Activated naive CD4-positive, alpha-beta T cell treated with anti-CD3 and anti-CD28 coated beads, Interleukin-2, amount 50 U/mL, for 16 hours (primary cell): ENCODE measurements around the gene RBM19.
"Not testable (repeated sequence)": the region's sequence is repeated elsewhere in the genome, so short reads cannot be mapped to it uniquely, and the experiment has no call there.

Experiments used
- DNase-seq: peaks from one replicate; pipeline ENCODE4 v3.0.0-alpha.2; 2020

RBM19 gene

GRCh38 chr12:113825705-113826104 lies 140.4 kb downstream of the RBM19 start:
- DNase-seq: no peak

- DNase-seq: no peak
These were observed 142.3 kb downstream of the RBM19 start for GRCh38 chr12:113823816-113824215.

GRCh38 chr12:113823016-113823415 lies 143.1 kb downstream of the RBM19 start:
- DNase-seq: no peak

GRCh38 chr12:113820842-113821241 lies 145.3 kb downstream of the RBM19 start:
- no peak for DNase-seq

DNA sequence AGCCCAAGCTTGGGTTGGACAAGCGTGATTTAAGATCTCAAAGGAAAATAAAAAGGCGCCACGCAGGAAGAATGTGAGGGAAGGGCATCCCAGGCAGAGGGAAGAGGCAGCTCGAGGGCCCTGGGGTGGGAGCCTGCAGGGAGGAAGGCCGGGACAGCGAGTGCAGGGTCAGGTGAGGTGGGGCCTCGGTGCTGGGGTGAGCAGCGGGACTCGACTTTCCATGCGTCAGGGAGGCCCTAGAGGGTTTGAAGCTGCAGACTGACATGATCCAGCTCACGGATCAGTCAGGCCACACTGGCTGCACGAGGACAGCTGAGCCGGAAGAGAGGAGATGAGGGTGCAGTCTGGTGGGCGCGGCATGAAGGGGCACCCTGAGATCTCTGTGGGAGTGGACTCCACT lies 145.8 kb downstream of the RBM19 start:
- no peak for DNase-seq

GRCh38 chr12:113819495-113819894 lies 146.6 kb downstream of the RBM19 start:
- no peak for DNase-seq

- no peak for DNase-seq
These were observed 147.3 kb downstream of the RBM19 start for GRCh38 chr12:113818833-113819232.

- no peak for DNase-seq
These were observed 147.8 kb downstream of the RBM19 start for GRCh38 chr12:113818283-113818682.

GRCh38 chr12:113816866-113817265 lies 149.3 kb downstream of the RBM19 start:
- DNase-seq: no peak

GRCh38 chr12:113815031-113815430 lies 151.1 kb downstream of the RBM19 start:
- DNase-seq: no peak

DNA sequence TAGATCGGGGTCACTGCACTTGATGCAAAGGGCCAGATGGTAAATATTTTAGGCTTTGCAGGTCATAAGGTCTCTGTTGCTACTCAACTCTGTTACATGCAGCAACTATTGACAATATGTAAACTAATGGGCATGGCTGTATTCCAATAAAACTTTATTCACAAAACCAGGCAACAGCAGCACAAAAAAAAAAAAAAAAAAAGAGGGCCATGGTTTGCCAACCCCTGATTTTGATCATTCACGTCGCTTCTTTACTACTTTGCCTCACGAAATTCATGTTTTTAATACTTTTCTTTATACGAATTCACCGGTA lies 152.9 kb downstream of the RBM19 start:
- DNase-seq: no peak

- no peak for DNase-seq
These were observed 153.5 kb downstream of the RBM19 start for GRCh38 chr12:113812411-113813228.

DNA sequence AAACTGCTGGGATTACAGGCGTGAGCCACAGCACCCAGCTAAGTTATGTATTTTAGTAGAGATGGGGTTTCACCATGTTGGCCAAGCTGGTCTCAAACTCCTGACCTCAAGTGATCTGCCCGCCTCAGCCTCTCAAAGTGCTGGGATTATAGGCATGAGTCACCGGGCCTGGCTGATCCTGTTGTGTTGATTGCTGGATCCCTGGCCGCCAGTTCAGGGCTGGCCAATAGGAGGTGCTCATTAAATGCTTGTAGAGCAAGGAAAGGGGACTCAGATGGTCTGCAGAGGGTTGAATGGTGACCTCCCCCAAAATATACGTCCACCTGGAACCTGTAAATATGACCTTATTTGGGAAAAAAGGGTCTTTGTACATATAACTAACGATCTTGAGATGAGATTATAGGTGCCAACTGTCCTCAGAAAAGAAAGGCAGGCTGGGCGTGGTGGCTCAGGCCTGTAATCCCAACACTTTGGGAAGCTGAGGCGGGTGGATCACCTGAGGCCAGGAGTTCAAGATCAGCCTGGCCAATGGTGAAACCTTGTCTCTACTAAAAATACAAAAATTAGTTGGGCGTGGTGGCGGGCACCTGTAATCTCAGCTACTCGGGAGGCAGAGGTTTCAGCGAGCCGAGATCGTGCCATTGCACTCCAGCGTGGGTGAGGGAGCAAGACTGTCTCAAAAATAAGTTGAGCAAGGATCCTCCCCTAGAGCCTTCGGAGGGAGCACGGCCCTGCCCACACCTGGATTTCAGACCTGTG lies 156.5 kb downstream of the RBM19 start:
- not testable (repeated sequence) for DNase-seq

- DNase-seq: no peak
These were observed 157.8 kb downstream of the RBM19 start for GRCh38 chr12:113808095-113808951.

DNA sequence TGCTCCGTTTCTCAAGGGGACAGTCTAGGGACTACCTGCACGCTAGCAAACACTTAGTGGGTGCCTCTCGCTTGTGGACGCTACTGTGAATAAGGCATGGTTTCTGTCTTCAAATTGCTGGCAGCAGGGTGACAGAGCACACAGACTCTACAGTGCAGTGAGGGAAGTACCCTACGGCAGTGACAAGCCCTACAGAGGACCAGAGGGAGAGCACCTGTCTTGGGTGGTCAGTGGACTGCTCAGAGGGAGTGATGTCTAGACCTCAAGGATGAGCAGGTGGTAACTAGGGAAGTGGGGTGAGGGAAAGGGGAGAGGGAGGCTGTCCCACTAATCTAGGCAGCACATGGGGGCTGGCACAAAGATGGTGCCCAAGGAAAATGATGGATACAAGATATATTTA lies 160.5 kb downstream of the RBM19 start:
- no peak for DNase-seq

GRCh38 chr12:113804961-113805600 lies 161.0 kb downstream of the RBM19 start:
- no peak for DNase-seq

- no peak for DNase-seq
These were observed 162.4 kb downstream of the RBM19 start for GRCh38 chr12:113803759-113804140.

DNA sequence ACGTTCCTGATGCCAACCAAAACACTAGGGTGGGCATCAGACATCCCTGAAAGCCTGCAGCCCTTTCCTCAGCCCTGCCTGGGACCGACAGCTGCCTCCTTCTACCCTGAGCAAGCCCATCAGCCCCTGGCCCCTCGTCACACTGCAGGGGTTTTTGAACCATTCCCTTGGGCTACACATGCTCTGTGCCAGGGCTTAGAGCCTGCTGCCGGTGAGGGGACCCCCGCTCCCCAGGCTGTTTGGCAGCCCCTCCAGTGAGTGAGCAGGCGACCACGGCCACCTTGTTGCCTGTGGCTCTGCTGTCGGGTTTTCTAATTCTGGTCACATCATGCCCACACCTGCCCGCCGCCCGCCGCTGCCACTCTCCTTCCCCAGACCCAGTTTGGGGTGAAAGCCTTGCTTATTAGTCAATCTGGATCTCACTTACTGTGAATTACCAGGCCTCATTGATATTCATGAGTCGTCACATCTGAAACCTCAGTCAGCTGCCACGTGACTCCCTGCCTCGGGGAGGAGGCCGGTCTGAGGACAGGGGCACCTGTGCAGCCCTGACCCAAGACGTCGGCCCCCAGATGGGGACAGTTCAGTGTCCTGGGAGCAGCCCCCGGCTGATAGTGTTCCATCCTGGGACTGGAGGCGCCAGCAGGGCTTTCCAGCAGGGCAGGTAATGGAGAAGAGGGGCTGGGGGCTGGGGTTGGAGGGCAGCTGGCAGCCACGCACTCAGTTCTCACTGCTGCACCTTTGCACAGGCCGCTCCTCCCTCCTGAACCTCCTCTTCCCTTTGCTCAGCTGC lies 163.0 kb downstream of the RBM19 start:
- no peak for DNase-seq

DNA sequence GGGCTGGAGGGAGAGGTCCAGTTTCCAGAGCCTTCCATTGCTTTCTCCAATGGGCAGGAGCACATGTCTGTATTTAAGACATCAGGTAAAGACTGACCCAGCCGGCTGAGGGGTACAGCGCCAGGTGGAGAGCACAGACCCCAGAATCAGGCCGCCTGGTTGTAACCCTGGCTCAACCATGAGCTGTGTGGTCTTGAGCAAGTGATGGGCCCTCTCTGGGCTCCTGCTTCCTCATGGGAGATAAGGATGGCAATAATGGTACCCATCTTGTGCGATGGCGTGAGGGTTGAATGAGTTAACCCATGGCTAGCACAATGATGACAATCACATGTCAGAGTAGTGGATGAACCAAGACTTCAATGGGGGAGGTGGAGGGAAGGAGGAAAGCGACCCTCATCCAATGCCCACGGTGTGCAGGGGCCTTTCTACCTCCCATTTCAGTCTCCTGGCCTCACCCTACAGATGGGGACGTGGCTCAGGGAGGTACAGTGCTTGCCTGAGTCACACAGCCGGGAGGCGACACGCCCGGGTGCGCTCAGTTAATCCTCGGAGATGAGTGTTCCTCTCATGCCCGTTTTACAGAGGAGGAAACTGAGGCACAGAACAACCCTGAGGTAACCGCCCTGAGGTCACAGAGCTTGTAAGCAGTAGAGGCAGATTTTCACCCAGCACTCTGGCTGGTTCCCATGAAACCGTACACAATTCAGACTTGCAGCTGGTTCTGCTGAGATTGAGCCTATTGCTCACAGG lies 163.9 kb downstream of the RBM19 start:
- no peak for DNase-seq

DNA sequence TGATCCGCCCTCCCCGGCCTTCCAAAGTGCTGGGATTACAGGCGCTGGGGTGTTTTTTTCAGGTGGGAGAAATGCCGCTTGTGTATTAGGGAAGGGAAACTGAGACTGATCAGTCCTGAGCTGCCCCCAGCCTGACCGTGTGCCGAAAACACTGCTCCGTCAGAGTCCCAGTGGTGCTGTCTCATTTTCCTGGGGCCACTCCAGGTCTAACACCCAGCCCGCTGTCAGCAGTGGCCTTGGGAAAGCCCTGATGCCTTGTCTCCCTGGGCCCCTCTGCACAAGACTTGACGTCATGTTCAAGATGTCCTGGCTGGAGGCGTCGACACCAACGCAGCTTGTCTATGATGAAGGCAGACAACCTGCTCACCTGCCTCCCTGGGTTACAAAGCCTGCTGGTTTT lies 165.9 kb downstream of the RBM19 start:
- no peak for DNase-seq

DNA sequence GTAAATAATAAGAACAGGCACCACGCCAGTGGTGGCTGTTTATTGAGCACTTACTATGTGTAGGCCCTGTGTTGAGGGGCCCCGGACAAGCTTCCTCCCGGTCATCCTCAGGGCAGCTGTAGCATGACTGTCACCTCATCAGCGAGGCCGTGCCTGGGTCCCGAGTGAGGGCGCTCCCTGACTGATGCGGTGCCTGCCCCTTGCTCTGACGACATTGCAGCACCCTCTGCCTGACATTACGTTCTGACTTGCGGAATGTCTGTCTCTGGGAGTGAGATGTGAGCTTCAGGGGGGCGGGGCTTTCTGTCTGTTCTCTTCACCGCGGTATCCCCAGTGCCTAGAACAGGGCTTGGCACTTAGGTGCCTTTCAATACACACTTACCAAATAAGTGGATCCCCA lies 167.6 kb downstream of the RBM19 start:
- no peak for DNase-seq

- no peak for DNase-seq
These were observed 168.6 kb downstream of the RBM19 start for GRCh38 chr12:113797535-113797868.
